ENCODE data around the gene EMD. TPM values are rescaled to one million over a fixed set of nuclear protein-coding genes. Genes with fewer than 3 reads are reported as not detected.

The EMD gene
- total RNA-seq, 1 experiment from 2014 or later, result 69.3 TPM

- no peak for DNase-seq (ENCODE audit: low spot score)
Measured at GRCh38 chrX:154419189-154419588, 40.1 kb downstream of the EMD start.

- no peak for DNase-seq (ENCODE audit: low spot score)
Measured at GRCh38 chrX:154419688-154420401, 40.8 kb downstream of the EMD start.

- DNase-seq (ENCODE audit: low spot score), result no peak
Measured at GRCh38 chrX:154420402-154420756, 41.3 kb downstream of the EMD start.

GRCh38 chrX:154426916-154427770 lies 48.0 kb downstream of the EMD start:
- DNase-seq (ENCODE audit: low spot score), result no peak

GRCh38 chrX:154428176-154429171 lies 49.4 kb downstream of the EMD start, which contains the start of gene ATP6AP1:
TSS of gene ATP6AP1 (plus strand) at chrX:154428677. CDS start at chrX:154428693, 16 bp downstream.
- peak; percentile 89 for DNase-seq (ENCODE audit: low spot score)

GRCh38 chrX:154429711-154430110 lies 50.6 kb downstream of the EMD start:
- DNase-seq (ENCODE audit: low spot score), result no peak

- no peak for DNase-seq (ENCODE audit: low spot score)
Measured at GRCh38 chrX:154430479-154430878, 51.4 kb downstream of the EMD start.

- no peak for DNase-seq (ENCODE audit: low spot score)
Measured at GRCh38 chrX:154430916-154431315, 51.8 kb downstream of the EMD start.

Other genes starting within 250 kb of the EMD start
- not detected in 2 replicates for gene OPN1LW, start 235.1 kb upstream of the EMD start, total RNA-seq (2014; rRNA removed; shearing (Covaris generic))
- not detected in 2 replicates for gene OPN1MW, start 196.7 kb upstream of the EMD start, total RNA-seq (2014; rRNA removed; shearing (Covaris generic))
- not detected in 2 replicates for gene OPN1MW2, start 159.5 kb upstream of the EMD start, total RNA-seq (2014; rRNA removed; shearing (Covaris generic))
- gene OPN1MW3, start 121.7 kb upstream of the EMD start, total RNA-seq (2014; rRNA removed; shearing (Covaris generic)), result not detected in 2 replicates
- gene TEX28, start 84.2 kb upstream of the EMD start, total RNA-seq (2014; rRNA removed; shearing (Covaris generic)), result not detected in 2 replicates
- 2.1 TPM in 1 of 2 replicates, not detected in the other for gene TKTL1, start 83.5 kb upstream of the EMD start, total RNA-seq (2014; rRNA removed; shearing (Covaris generic))
- gene FLNA, start 4.7 kb upstream of the EMD start, total RNA-seq (2014; rRNA removed; shearing (Covaris generic)), result 409 and 458 TPM in 2 replicates
- 5,829 and 6,316 TPM in 2 replicates for gene RPL10, start 19.1 kb downstream of the EMD start, total RNA-seq (2014; rRNA removed; shearing (Covaris generic))
- gene DNASE1L1, start 30.0 kb downstream of the EMD start, total RNA-seq (2014; rRNA removed; shearing (Covaris generic)), result 19.4 and 21.8 TPM in 2 replicates
- 15.1 and 15.3 TPM in 2 replicates for gene TAFAZZIN, start 32.2 kb downstream of the EMD start, total RNA-seq (2014; rRNA removed; shearing (Covaris generic))
- gene ATP6AP1, start 49.4 kb downstream of the EMD start, total RNA-seq (2014; rRNA removed; shearing (Covaris generic)), result 60.2 and 69.2 TPM in 2 replicates
- 62.2 and 68.0 TPM in 2 replicates for gene GDI1, start 57.9 kb downstream of the EMD start, total RNA-seq (2014; rRNA removed; shearing (Covaris generic))
- 52.2 and 63.0 TPM in 2 replicates for gene FAM50A, start 64.8 kb downstream of the EMD start, total RNA-seq (2014; rRNA removed; shearing (Covaris generic))
- gene PLXNA3, start 79.0 kb downstream of the EMD start, total RNA-seq (2014; rRNA removed; shearing (Covaris generic)), result 1.6 and 1.9 TPM in 2 replicates
- 57.8 and 96.3 TPM in 2 replicates for gene LAGE3, start 100.0 kb downstream of the EMD start, total RNA-seq (2014; rRNA removed; shearing (Covaris generic))
- 55.5 and 94.8 TPM in 2 replicates for gene UBL4A, start 107.3 kb downstream of the EMD start, total RNA-seq (2014; rRNA removed; shearing (Covaris generic))
- 20.0 and 35.3 TPM in 2 replicates for gene SLC10A3, start 111.3 kb downstream of the EMD start, total RNA-seq (2014; rRNA removed; shearing (Covaris generic))
- 17.2 and 17.9 TPM in 2 replicates for gene FAM3A, start 136.9 kb downstream of the EMD start, total RNA-seq (2014; rRNA removed; shearing (Covaris generic))
- 329 and 350 TPM in 2 replicates for gene G6PD, start 167.6 kb downstream of the EMD start, total RNA-seq (2014; rRNA removed; shearing (Covaris generic))
- gene IKBKG, start 168.3 kb downstream of the EMD start, total RNA-seq (2014; rRNA removed; shearing (Covaris generic)), result 20.1 and 23.0 TPM in 2 replicates
- gene CTAG1A, start 205.8 kb downstream of the EMD start, total RNA-seq (2014; rRNA removed; shearing (Covaris generic)), result not detected in 2 replicates
- not detected in 2 replicates for gene CTAG1B, start 240.0 kb downstream of the EMD start, total RNA-seq (2014; rRNA removed; shearing (Covaris generic))